Measurements from ENCODE around the gene CACNA1B.
"Not testable (repeated sequence)": the region's sequence is repeated elsewhere in the genome, so short reads cannot be mapped to it uniquely, and the experiment has no call there.

Gene CACNA1B

DNA sequence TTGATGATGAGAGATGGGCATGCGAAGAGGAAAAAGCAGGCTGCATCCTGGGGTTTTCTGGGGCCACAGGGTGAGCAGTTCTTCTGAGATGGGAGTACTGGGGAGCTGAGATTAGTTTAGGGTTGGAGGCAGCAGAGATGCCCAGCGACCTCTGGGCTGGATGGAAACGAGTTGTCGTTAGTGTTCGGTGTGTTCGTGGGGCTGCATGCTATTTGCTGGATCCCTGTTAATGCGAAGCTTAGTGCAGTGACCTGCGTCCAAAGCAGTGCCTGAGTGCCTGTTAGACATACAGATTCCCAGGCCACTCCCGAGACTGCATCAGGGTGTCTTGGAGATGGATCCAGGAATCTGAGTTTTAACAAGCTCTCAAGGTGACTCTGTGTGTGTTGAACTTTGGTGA is 201.3 kb downstream of the CACNA1B start:
- no peak for DNase-seq

DNA sequence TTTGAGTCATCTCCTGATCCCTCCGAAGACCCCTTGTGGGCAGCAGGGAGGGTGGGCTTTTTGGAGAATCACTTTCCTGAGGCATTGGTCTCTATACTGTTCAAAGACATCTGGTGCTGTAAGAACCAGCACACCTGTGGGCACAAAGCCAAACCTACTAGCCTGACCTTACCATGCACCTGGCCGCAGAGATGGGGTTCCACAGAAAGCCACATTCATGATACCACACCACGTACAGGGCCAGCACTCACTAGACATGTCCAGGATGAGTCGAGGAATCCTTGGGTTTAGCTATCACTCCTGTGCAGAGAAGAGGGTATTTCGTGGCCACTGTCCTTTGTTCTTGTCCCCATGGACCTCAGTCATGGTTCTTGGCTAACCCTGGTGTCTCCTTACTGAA is 203.4 kb downstream of the CACNA1B start:
- DNase-seq = no peak

GRCh38 chr9:138082918-138083636 is 205.5 kb downstream of the CACNA1B start:
- no peak for DNase-seq

- DNase-seq = no peak
Observed at GRCh38 chr9:138083873-138084272, 206.3 kb downstream of the CACNA1B start.

DNA sequence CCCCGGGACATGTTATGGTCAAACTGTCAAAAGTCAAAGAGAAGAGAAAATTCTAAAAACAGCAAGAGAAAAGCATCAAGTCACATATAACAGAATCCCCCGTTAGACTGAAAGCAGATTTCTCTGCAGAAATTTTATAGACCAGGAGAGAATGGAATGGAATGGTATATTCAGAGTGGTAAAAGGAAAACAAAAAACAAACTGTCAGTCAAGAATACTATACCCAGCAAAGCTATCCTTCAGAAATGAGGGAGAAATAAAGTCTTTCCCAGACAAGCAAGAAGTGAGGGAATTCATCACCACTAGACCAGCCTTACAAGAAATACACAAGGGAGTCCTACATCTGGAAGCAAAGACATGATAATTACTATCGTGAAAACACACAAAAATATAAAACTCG is 208.0 kb downstream of the CACNA1B start:
- no peak for DNase-seq

GRCh38 chr9:138092057-138092456 is 214.5 kb downstream of the CACNA1B start:
- not testable (repeated sequence) for DNase-seq

DNA sequence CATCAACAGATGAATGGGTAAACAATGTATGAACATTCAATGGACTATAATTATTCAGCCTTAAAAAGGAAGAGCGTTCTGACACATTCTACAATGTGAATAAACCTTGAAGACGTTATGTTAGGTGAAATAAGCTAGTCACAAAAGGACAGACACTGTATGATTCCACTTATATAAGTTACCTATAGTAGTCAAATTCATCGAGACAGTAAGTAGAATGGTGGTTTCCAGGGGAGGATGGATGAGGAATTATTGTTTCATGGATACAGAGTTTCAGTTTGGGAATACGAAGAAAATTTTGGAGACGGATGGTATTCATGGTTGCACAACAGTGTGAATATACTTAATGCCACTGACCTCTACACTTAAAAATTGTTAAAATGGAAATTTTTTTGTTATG is 216.4 kb downstream of the CACNA1B start:
- DNase-seq = no peak

DNA sequence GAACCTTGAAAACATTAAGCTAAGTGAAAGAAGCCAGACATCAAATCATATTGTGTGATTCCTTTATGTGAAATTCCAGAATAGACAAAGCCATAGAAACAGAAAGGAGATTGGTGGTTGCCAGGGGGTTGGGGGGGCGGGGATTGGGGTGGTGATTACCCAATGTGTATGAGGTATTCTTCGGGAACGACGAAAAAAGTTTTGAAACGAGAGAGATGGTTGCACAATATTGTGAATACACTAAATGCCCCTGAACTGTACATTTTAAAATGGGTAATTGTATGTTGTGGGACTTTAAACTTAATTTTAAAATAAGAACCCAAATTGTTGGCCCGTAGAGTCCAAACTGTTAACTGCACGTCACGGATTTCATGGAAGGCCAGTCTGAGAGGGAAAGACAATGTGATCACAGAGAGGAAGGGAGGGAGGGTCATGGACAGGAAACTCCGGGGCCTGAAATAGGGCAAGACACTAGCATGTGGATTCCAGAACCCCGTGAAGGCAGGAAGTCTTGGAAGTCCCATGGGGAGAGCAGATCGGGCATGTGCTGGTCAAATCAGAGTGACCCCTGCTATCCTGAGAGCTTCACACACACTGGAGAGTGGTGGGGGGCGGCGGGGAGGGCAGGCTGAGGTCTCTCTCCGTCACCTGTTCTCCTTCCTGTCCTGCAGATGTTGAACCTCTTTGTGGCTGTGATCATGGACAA is 218.4 kb downstream of the CACNA1B start:
- no peak for DNase-seq

- no peak for DNase-seq
Observed at GRCh38 chr9:138096519-138096845, 218.9 kb downstream of the CACNA1B start.

DNA sequence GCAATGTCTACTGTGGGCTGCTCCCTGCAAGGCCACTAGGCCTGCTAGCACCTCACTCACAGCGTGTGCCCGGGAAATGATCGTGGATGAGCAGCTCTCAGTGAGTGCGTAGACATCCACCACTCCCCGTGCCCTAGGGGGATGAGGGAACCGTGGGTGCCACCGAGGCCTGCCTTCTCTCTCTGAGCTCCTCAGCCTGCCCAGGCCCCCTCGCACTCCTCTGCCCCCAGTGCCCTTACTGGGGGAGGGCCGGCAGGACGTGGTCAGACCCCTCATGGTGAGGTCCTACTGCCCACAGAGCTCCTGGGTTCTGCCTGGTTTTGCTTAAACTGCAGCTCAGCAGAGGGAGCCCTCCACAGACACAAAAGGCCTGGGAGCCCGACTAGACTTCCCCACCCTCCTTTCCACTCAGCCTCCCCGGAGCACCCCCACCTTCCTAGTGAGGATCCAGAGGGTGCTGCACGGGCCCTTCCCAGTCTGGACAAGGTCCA is 220.0 kb downstream of the CACNA1B start:
- no peak for DNase-seq

DNA sequence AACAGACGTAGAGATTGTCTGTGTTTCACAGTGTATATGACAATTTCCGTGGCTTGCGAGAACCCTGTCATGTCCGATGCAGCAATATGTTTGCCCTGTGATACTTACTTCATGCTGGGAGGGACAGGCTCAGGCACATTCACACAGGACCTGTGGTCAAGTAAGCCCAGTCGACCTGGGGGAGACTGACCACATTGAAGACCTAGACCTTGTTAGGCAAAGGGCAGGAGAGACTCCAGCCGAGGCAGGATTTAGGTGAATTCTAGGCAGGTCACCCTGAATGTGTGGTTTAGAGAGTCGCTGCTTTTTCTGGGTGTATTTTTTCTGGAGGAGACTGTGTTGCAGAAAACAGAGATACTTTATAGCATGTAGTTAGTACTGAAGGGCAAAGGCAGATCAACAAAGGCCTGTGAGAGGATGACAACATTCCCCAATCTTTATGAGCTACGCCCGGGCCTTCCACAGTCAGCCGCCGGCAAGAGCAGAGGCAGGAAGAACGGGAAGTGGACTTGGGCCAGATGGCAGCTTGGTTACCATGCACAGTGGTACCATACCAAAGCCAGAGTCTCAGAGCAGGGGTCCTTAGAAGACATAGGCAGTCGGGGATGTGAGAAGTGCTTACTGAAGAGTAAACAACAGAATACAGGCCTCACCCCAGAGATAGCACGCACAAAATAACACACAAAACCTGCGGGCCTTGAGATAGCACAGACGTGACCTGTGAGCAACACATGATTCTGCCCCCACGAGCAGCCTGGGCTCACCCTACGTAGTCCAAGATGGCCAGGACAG is 220.7 kb downstream of the CACNA1B start:
- no peak for DNase-seq

- DNase-seq = no peak
Observed at GRCh38 chr9:138098908-138099791, 221.6 kb downstream of the CACNA1B start.

- DNase-seq = no peak
Observed at GRCh38 chr9:138099803-138100598, 222.4 kb downstream of the CACNA1B start.

- DNase-seq = no peak
Observed at GRCh38 chr9:138100711-138101350, 223.2 kb downstream of the CACNA1B start.

- no peak for DNase-seq
Observed at GRCh38 chr9:138101444-138102234, 224.1 kb downstream of the CACNA1B start.

GRCh38 chr9:138102246-138103051 is 224.9 kb downstream of the CACNA1B start:
- DNase-seq = no peak

- DNase-seq = no peak
Observed at GRCh38 chr9:138103111-138103848, 225.7 kb downstream of the CACNA1B start.

DNA sequence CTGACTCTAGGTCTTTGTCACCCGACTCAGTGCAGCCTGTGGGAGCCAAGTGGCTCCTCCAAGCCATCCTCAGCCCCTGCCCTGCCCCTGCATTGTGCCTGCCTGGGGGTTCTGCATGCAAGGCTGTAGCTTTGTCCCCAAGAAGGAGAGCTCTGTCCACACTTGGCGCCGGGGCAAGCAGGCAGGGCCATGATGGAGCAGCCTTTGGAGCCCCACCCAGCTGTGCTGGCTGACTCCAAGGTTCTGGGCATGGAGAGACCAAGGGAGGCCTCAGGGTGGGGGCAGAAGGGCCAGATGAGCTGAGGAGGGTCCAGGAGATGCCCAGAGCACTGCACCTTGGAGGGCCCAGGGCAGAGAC is 226.2 kb downstream of the CACNA1B start:
- no peak for DNase-seq
